ENCODE results near the gene KRTAP5-5.

DNA sequence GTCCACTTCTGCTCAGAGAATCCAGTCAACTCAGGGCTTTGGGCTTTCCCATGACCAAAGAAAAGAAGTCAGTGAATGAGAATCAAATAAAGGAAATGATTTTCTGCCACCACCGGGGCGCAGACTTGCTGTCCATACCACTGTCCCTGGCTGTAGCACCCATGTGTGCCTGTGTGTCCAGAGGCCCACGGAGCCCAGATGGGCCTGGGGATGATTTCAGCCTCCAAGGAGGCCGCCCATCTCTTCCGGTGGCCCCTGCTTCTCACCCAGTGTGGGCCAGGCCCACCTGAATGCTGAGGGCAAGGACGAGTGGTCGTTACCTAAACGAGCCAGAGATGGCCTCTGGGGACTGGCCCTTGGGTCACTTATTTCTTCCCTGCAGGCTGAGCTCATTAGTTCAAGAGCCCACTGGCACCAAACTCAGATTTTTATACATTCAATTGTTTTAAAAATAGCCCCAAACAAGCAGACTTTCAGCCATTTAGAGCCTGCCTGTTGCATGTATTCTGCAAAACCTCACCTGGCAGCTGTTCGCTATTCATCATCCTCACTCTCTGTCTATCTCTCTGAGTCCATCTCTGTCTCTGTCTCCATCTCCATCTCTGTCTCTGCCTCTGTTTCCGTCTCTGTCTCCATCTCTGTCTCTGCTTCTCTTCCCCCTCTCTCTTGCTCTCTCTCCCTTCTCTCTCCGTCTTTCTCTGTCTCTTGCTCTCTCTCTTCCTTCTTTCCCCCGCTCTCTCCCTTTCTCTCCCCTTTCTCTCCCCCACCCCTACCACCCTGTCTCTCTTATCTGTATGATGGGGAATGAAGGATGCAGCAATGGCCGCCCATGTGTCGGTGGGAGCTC lies 24.2 kb downstream of the KRTAP5-5 start:
- TF ChIP-seq, protein P1, sequence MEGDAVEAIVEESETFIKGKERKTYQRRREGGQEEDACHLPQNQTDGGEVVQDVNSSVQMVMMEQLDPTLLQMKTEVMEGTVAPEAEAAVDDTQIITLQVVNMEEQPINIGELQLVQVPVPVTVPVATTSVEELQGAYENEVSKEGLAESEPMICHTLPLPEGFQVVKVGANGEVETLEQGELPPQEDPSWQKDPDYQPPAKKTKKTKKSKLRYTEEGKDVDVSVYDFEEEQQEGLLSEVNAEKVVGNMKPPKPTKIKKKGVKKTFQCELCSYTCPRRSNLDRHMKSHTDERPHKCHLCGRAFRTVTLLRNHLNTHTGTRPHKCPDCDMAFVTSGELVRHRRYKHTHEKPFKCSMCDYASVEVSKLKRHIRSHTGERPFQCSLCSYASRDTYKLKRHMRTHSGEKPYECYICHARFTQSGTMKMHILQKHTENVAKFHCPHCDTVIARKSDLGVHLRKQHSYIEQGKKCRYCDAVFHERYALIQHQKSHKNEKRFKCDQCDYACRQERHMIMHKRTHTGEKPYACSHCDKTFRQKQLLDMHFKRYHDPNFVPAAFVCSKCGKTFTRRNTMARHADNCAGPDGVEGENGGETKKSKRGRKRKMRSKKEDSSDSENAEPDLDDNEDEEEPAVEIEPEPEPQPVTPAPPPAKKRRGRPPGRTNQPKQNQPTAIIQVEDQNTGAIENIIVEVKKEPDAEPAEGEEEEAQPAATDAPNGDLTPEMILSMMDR (IDR thresholded peaks at IDR 0.05; ENCODE audit: poor library complexity, severe bottlenecking): no peak
- TF ChIP-seq SMC3 (conservative IDR thresholded peaks at IDR 0.05; ENCODE audit: poor library complexity) (no peak), EZH2 (IDR thresholded peaks at IDR 0.05; ENCODE audit: borderline replicate concordance, insufficient read depth, low read length, poor library complexity, severe bottlenecking) (no peak), TAF1 (IDR thresholded peaks at IDR 0.05; ENCODE audit: low read depth) (no peak), EP300 (conservative IDR thresholded peaks at IDR 0.05; ENCODE audit: poor library complexity, severe bottlenecking) (no peak)
- TF ChIP-seq, protein P2, sequence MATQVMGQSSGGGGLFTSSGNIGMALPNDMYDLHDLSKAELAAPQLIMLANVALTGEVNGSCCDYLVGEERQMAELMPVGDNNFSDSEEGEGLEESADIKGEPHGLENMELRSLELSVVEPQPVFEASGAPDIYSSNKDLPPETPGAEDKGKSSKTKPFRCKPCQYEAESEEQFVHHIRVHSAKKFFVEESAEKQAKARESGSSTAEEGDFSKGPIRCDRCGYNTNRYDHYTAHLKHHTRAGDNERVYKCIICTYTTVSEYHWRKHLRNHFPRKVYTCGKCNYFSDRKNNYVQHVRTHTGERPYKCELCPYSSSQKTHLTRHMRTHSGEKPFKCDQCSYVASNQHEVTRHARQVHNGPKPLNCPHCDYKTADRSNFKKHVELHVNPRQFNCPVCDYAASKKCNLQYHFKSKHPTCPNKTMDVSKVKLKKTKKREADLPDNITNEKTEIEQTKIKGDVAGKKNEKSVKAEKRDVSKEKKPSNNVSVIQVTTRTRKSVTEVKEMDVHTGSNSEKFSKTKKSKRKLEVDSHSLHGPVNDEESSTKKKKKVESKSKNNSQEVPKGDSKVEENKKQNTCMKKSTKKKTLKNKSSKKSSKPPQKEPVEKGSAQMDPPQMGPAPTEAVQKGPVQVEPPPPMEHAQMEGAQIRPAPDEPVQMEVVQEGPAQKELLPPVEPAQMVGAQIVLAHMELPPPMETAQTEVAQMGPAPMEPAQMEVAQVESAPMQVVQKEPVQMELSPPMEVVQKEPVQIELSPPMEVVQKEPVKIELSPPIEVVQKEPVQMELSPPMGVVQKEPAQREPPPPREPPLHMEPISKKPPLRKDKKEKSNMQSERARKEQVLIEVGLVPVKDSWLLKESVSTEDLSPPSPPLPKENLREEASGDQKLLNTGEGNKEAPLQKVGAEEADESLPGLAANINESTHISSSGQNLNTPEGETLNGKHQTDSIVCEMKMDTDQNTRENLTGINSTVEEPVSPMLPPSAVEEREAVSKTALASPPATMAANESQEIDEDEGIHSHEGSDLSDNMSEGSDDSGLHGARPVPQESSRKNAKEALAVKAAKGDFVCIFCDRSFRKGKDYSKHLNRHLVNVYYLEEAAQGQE (IDR thresholded peaks at IDR 0.05; ENCODE audit: borderline replicate concordance): no peak
